Measurements from ENCODE around the gene UFD1.

Gene UFD1

GRCh38 chr22:19483481-19484244, 4.7 kb upstream of the UFD1 start:
- Histone ChIP-seq H3K4me3 (no peak overlapping the region), H3K27ac (no peak overlapping the region), H3K36me3 (no peaks in the 10 kb centered on the region), H3K27me3 (no peaks in the 10 kb centered on the region), H3K4me1 (peaks cover 0 to 7% (median 5%) of the 10 kb centered on the region in 4 donors), H3K9me3 (no peaks in the 10 kb centered on the region)
- DNase-seq: peak in 1 of 2 donors; percentile 23
- intact Hi-C loops (cut with DNase I; ENCODE audit: low total_unique reads): no loop called here
- no peak for TF ChIP-seq CTCF (IDR thresholded peaks at IDR 0.05)

GRCh38 chr22:19482297-19482696, 3.3 kb upstream of the UFD1 start:
- no peaks in the 10 kb centered on the region for H3K9me3 ChIP-seq
- peaks cover 0 to 17% (median 10%) of the 10 kb centered on the region in 4 donors for H3K4me1 ChIP-seq
- intact Hi-C loops (cut with DNase I; ENCODE audit: low total_unique reads): no loop called here
- no peak overlapping the region for H3K4me3 ChIP-seq
- peak in 1 of 2 donors; percentile 51 for DNase-seq
- no peaks in the 10 kb centered on the region for H3K36me3 ChIP-seq
- H3K27me3 ChIP-seq: no peaks in the 10 kb centered on the region
- TF ChIP-seq CTCF (IDR thresholded peaks at IDR 0.05): no peak
- no peak overlapping the region for H3K27ac ChIP-seq

GRCh38 chr22:19480789-19481188, 1.8 kb upstream of the UFD1 start:
- Histone ChIP-seq H3K9me3 (no peaks in the 10 kb centered on the region), H3K36me3 (no peaks in the 10 kb centered on the region), H3K4me3 (no peak overlapping the region), H3K27me3 (no peaks in the 10 kb centered on the region), H3K4me1 (peaks cover 0 to 23% (median 12%) of the 10 kb centered on the region in 4 donors), H3K27ac (no peak overlapping the region)
- intact Hi-C loops (cut with DNase I; ENCODE audit: low total_unique reads): no loop called here
- no peak for DNase-seq
- no peak for TF ChIP-seq CTCF (IDR thresholded peaks at IDR 0.05)

- intact Hi-C loops (cut with DNase I; ENCODE audit: low total_unique reads): no loop called here
- H3K27ac ChIP-seq: no peak overlapping the region
- peak overlapping the region; percentile 27 to 86 for H3K4me3 ChIP-seq
Observed at GRCh38 chr22:19480173-19480568, 1.2 kb upstream of the UFD1 start.

GRCh38 chr22:19479355-19480172, 571 bp upstream of the UFD1 start, which contains the start of gene CDC45:
Gene CDC45 (plus strand): TSS chr22:19479920. CDS start chr22:19479969, 49 bp downstream.
- Histone ChIP-seq H3K4me3 (peak within 1 kb of the TSS; percentile 86 to 87), H3K9me3 (no peaks in the 10 kb centered on the region), H3K36me3 (peaks cover 3 to 11% (median 6%) of the 10 kb centered on the region in 3 donors), H3K4me1 (peaks cover 0 to 23% (median 12%) of the 10 kb centered on the region in 4 donors), H3K27ac (peak within 1 kb of the TSS; percentile 85 to 88), H3K27me3 (no peaks in the 10 kb centered on the region)
- intact Hi-C loops (cut with DNase I; ENCODE audit: low total_unique reads): loop anchor here (5.0 kb wide), 2 partner anchors 238 to 302 kb away; partner anchors contain the start of gene SLC25A1
- peak in 1 of 2 experiments; percentile 16 for TF ChIP-seq CTCF (IDR thresholded peaks at IDR 0.05)
- peak; percentile 97 to 98 for DNase-seq

More at GRCh38 chr22:19480173-19480568, 1.2 kb upstream of the UFD1 start:
- TF ChIP-seq CTCF (IDR thresholded peaks at IDR 0.05): no peak
- Histone ChIP-seq H3K36me3 (peaks cover 0 to 5% (median under 1%) of the 10 kb centered on the region in 3 donors), H3K27me3 (no peaks in the 10 kb centered on the region), H3K9me3 (no peaks in the 10 kb centered on the region), H3K4me1 (peaks cover 0 to 23% (median 12%) of the 10 kb centered on the region in 4 donors)
- no peak for DNase-seq

Data from tibial artery (tissue), 4 donors.